Neural cell (in vitro differentiated cells): ENCODE results near the gene CPD.

Source experiments
- EP300 ChIP-seq: fragments of 450-650 bp; conservative IDR thresholded peaks from 2 replicates; pipeline ENCODE4 v1.6.1; 2014; ENCODE audit warnings: antibody characterized with exemption, mild to moderate bottlenecking, moderate library complexity; ENCODE audit not compliant: poor library complexity, severe bottlenecking
- EZH2 ChIP-seq: fragments of 200-600, 300-800 bp; shearing (Covaris generic), sonication (generic); IDR thresholded peaks from 2 replicates; pipeline ENCODE4 v1.6.1; 2014; ENCODE audit warnings: antibody characterized with exemption, low read length, borderline replicate concordance, mild to moderate bottlenecking; ENCODE audit not compliant: insufficient read depth, poor library complexity, severe bottlenecking
- POLR2AphosphoS5 ChIP-seq: IDR thresholded peaks from 2 replicates; pipeline ENCODE4 v1.6.1; 2012
- SMC3 ChIP-seq: fragments of 450-650 bp; conservative IDR thresholded peaks from 2 replicates; pipeline ENCODE4 v1.6.1; 2014; ENCODE audit warnings: antibody characterized with exemption, mild to moderate bottlenecking, moderate library complexity; ENCODE audit not compliant: poor library complexity
- TAF1 ChIP-seq: IDR thresholded peaks from 2 replicates; pipeline ENCODE4 v1.6.1; 2012; ENCODE audit warnings: low read depth
- TF ChIP-seq, protein P1 (sequence below): fragments of 450-650 bp; IDR thresholded peaks from 2 replicates; pipeline ENCODE4 v1.5.1; 2014; ENCODE audit warnings: antibody characterized with exemption, mild to moderate bottlenecking, moderate library complexity; ENCODE audit not compliant: poor library complexity, severe bottlenecking

DNA sequence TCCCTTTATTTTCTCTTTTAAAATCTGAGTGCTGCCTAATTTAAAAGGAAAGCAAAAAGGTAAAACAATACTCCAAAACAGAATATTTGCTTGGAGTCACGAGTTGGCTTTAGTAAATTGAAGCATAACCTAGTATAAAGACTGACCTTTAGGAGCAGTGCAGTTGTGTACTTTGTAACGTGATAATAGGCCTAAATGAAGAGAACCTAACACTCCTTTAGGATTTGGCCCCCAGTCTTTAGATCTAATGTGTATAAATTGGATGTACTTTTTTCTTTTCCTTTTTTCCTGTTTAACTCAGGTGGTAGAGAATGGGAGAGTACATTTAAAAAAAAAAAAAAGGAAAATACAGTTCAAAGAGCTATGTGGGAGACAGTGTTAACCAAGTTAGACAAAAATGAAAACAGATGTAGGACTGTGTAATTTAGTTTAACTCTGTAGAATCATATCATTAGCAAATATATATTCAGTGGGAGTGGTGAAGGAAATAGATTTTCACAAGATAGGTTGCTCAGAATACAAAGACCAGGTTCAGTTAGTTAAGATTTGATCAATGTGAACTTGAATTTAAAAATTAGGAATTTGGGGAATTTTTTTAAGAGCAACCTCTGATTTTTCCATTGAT lies 16.8 kb downstream of the CPD start:
- TF ChIP-seq, protein P1, sequence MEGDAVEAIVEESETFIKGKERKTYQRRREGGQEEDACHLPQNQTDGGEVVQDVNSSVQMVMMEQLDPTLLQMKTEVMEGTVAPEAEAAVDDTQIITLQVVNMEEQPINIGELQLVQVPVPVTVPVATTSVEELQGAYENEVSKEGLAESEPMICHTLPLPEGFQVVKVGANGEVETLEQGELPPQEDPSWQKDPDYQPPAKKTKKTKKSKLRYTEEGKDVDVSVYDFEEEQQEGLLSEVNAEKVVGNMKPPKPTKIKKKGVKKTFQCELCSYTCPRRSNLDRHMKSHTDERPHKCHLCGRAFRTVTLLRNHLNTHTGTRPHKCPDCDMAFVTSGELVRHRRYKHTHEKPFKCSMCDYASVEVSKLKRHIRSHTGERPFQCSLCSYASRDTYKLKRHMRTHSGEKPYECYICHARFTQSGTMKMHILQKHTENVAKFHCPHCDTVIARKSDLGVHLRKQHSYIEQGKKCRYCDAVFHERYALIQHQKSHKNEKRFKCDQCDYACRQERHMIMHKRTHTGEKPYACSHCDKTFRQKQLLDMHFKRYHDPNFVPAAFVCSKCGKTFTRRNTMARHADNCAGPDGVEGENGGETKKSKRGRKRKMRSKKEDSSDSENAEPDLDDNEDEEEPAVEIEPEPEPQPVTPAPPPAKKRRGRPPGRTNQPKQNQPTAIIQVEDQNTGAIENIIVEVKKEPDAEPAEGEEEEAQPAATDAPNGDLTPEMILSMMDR: no peak
- TF ChIP-seq EZH2 (no peak), POLR2AphosphoS5 (no peak), SMC3 (no peak), EP300 (no peak), TAF1 (no peak)
